Lower leg skin (tissue), 3 donors: Measurements from ENCODE around the gene TMEM161B.

Experiments used
- CTCF ChIP-seq, 3 donors: fragments of 450-650 bp; IDR thresholded peaks; one replicate each; pipeline ENCODE4 v1.5.1; 2016; ENCODE audit warnings: antibody characterized with exemption in 3 of 3, mild to moderate bottlenecking in 3 of 3, moderate library complexity in 2 of 3
- POLR2A ChIP-seq, 2 donors: fragments of 450-650 bp; IDR thresholded peaks; one replicate each; pipeline ENCODE4 v1.6.1; 2016 to 2017; ENCODE audit warnings: antibody characterized with exemption in 2 of 2, mild to moderate bottlenecking in 1 of 2, moderate library complexity in 1 of 2

- TF ChIP-seq POLR2A (IDR thresholded peaks at IDR 0.05) (no peak), CTCF (IDR thresholded peaks at IDR 0.05) (no peak)
These were observed 33.3 kb downstream of the TMEM161B start for GRCh38 chr5:88235346-88235745.
